Tibial nerve (tissue), 4 donors: ENCODE data around the gene TUBA1A.

Experiments
- EP300 ChIP-seq, 2 donors: sonication (generic); formaldehyde crosslinking; IDR thresholded peaks; one replicate each; pipeline ENCODE4 v1.6.1; 2017; ENCODE audit warnings: antibody characterized with exemption in 2 of 2, mild to moderate bottlenecking in 1 of 2
- POLR2A ChIP-seq, 2 donors: fragments of 450-650 bp; IDR thresholded peaks; one replicate each; pipeline ENCODE4 v1.6.1; 2017; ENCODE audit warnings: antibody characterized with exemption in 2 of 2, mild to moderate bottlenecking in 2 of 2, moderate library complexity in 2 of 2
- TF ChIP-seq, protein P1 (sequence below), 5 experiments: fragments of 200-600 bp in 3 of 5; fragments of 450-650 bp in 2 of 5; sonication (generic) in 3 of 5; IDR thresholded peaks; one replicate each; pipeline ENCODE4 v1.5.1; 2016 to 2019; ENCODE audit warnings: antibody characterized with exemption in 5 of 5, mild to moderate bottlenecking in 3 of 5, moderate library complexity in 2 of 5

DNA sequence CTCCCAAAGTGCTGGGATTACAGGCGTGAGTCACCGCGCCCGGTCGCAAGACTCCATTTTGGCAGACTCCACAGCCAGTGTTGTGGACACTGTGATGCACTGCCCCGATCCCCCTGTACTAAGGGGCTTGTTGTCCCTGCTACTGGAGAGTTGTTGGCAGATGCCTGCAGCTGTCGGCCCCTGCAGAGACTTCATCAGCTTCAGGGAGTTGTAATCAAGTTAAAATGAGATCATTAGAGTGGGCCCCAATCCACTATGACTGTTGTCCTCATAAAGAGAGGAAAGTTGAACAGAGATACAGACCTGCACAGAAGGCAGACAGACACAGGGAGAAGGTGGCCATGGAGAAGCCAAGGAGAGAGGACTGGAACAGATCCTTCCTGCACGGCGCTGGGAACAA lies 23.7 kb upstream of the TUBA1A start:
- TF ChIP-seq, protein P1, sequence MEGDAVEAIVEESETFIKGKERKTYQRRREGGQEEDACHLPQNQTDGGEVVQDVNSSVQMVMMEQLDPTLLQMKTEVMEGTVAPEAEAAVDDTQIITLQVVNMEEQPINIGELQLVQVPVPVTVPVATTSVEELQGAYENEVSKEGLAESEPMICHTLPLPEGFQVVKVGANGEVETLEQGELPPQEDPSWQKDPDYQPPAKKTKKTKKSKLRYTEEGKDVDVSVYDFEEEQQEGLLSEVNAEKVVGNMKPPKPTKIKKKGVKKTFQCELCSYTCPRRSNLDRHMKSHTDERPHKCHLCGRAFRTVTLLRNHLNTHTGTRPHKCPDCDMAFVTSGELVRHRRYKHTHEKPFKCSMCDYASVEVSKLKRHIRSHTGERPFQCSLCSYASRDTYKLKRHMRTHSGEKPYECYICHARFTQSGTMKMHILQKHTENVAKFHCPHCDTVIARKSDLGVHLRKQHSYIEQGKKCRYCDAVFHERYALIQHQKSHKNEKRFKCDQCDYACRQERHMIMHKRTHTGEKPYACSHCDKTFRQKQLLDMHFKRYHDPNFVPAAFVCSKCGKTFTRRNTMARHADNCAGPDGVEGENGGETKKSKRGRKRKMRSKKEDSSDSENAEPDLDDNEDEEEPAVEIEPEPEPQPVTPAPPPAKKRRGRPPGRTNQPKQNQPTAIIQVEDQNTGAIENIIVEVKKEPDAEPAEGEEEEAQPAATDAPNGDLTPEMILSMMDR (IDR thresholded peaks at IDR 0.05): no peak
- TF ChIP-seq POLR2A (IDR thresholded peaks at IDR 0.05): no peak
- no peak for TF ChIP-seq EP300 (IDR thresholded peaks at IDR 0.05)
